Fibroblast of lung (primary cell): ENCODE data around the gene TCP11X2.

ENCODE experiments used
- CTCF ChIP-seq, 2 donors: IDR thresholded peaks in 1 of 2; conservative IDR thresholded peaks in 1 of 2; 1 replicate in 1 of 2; 2 replicates in 1 of 2; pipeline ENCODE4 v1.5.1; 2011 to 2012; ENCODE audit warnings: low read length in 2 of 2, control low read depth in 1 of 2, inconsistent platforms in 1 of 2, low read depth in 1 of 2, mild to moderate bottlenecking in 1 of 2
- EZH2 ChIP-seq: IDR thresholded peaks from 2 replicates; pipeline ENCODE4 v1.5.1; 2012; ENCODE audit warnings: low read length, control low read depth, mild to moderate bottlenecking; ENCODE audit errors: missing control alignments

DNA sequence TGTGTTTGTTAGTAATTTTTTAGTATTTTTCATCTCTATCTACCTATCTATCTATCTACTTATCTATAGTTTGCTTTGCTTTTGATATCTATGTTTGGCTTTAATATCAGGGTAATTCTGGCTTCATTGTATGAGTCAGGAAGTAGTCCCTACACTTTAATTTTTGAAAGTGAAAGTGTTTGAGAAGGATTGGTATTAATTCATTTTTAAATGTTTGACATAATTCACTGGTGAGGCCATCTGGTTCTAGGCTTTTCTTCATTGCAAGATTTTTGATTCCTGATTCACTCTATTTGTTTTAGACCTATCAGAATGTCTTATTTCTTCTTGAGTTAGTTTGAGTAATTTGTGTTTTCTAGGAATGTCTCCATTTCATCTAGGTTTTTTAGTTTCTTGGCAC is 20.2 kb upstream of the TCP11X2 start:
- TF ChIP-seq EZH2 (no peak), CTCF (conservative IDR thresholded peaks at IDR 0.05 in 1 of 2, IDR thresholded peaks at IDR 0.05 in 1 of 2; ENCODE audit: low read depth in 1 of 2, low read length in 2 of 2) (no peak)
